ENCODE measurements around the gene HOXA5.

The HOXA5 gene

DNA sequence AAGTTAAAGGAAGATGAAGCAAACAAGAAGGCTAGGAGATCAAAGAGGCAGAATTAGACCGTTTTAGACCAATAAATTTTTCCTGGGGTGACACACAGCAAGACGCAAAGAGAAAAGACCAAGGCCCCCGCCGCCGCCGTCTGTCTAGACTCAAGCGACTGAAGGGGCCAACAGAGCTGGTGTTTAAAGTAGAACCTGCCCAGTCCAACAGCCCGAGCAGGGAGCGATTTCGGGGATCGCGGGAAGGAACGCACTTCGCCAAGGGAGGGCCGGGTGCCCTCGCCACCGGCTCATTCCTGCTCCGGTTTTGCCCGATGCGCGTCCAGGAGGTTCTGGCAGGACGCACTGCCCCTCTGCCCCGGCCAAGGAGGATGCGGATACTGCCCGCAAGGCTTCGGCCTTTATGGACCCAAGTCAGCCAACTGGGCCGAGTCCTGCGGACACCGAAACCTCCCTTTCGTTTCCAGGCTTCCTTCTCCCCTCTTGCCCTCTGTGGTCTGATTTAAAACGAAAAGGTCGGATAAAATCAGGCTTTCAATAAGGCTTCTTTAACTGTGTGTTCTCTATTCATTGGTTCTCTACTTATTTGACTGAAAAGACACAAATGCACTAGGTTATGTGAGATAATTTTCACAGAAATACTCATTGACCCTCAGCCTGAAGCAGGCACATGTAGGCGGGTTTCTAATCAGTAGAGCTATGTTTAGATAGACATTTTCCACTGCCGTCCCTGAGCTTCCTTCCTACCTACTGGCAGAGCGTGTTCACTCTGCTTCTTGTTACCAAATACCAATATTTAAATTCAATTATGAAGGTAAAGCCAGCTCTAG, 15.2 kb upstream of the HOXA5 start:
- no peak for DNase-seq

DNA sequence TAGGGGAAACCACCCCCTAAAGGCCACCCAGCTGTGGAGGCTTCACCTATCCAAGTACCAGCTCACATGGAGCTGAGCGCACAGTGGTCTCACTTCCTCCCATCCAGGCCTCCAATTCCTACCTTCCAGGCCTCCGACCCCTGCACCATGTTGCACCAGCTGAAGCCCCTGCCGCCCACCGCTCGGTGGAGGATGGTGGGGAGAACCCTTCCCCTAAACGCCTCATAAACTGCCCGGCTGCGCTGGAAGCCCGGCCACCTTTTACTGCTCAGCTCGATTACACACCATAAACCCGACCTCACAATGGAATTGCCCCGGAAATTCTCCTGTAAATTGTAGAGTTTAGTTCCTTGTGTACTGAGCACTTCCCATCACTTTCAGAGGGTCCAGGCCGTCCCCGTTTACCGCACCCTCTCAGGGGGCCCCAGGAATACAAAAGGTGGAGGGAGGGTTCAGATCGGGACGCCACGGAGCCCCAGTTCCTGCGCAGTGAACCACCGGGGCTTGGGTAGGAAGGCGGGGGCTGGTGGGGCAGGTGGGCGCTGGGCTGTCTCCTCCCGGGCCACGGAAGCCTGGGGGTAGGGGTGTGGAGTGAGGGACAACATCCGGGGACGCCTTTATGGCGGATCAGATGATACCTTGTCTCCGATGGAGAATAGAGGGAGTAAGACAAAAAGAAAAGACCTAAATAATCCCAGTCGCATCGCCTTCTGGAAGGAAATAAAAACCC, 14.4 kb upstream of the HOXA5 start:
- no peak for DNase-seq

DNA sequence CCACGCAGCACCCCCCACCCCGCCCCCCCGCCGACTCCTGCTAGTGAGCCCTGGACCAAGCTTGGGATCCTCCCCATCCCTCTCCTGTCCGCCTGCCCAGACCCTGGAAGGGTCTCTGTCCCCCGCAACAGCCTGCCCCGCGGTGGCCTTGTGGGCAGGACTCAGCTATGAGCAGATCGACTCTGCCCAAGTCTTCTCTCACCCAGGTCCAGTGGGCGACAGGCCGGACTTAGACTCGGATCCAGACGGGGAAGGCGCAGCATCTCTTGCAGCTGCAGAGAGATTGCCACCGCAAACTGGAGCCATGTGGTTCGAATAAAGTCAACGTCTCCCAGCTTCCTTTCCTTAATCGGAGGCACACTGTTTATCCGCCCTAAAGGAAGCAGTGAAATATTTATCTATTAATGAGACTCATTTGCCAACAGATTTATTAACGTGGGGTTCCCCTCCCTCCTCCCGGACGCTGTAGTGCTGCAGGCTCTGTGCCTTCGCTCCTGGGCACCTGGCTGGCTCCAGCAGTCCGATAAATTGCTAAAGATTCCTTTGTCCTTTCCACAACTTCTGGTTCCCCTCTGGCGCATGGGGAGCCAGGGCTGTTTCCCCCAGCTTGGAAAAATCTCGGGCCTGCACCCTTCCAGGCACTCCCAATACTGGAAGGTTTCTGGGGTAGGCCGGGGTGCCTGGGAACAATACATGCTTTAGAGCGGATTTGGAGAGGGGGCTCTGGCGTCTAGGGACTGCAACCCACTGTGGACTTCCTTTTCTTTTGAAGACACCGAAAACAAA, 13.6 kb upstream of the HOXA5 start:
- DNase-seq = no peak

DNA sequence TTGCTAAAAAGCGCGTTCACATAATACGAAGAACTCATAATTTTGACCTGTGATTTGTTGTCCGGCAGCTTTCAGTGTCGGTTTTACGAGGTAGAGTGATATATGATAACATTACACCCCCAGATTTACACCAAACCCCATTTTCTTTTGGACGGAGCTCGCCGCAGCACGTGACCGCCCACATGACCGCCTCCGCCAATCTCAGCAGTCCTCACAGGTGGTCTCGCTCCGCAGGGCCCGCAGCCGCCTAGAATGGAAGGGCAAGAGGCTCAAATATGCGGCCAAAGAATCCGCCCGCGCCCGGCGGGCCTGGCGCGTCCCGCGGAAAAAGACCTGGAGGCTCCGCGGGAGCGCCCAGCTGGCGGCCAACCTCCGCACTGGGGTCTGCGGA, 13.0 kb upstream of the HOXA5 start, which contains the start of gene HOXA7:
Gene HOXA7, minus strand, starts transcription at position 168 of the 391 bp plus-strand sequence. Its CDS starts 130 bp downstream, at position 38.
- DNase-seq = no peak

DNA sequence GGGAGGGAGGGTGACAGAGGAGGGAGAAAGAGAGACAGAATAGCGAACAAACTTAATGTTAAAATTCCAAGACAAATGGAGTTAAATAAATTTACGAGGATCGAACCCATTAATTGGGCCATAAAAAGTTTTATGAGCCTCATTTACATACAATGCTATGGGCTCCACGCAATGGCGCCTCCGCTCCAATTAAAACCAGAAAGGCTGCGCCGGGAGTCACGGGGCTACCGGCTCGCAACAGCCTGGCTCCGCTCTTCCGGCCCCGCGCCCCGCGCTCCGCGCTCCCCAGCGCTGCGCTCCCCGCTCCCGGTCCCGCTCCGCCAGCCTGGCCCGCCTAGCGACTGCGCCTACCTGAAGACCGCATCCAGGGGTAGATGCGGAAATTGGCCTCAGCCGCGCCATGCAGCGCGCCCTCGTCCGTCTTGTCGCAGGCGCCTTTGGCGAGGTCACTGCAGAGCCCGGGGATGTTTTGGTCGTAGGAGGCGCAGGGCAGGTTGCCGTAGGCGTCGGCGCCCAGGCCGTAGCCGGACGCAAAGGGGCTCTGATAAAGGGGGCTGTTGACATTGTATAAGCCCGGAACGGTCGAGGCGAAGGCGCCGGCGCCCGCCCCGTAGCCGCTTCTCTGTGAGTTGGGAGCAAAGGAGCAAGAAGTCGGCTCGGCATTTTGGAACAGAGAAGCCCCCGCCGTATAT, 12.5 kb upstream of the HOXA5 start:
- no peak for DNase-seq

DNA sequence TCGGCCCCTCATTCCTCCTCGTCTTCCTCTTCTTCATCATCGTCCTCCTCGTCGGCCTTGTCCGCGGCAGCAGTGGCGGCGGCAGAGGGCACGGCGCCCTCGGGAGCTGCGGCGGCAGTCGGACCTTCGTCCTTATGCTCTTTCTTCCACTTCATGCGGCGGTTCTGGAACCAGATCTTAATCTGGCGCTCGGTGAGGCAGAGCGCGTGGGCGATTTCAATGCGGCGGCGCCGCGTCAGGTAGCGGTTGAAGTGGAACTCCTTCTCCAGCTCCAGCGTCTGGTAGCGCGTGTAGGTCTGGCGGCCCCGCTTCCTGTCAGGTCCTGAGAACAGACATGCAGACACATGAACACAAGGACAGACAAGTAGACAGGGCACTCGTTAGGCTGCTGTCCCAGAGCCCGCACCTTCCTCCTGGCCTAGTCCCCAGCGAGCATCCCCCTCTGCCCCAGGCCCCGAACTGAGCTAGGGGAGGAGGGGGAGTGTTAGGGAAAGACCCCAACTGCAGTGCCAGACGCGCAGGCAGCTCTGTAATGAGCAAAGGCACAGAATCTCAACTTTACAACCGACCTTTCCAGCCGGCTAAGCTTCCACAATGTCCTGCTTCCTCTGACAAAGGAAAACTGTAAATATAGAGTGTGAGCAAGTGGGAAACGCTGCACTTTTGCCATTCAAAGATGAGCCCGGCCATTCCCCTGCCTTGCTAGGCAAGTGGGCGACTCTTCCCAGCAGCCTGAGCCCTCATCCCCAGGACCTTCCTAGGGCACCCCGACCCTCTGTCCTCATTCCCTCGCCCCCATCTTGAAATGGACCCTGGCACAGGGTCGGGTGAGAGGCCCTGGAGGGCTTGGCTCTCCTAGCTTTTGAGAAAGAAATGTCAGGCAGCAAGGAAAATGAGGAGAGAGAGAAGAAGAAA, 11.7 kb upstream of the HOXA5 start:
- DNase-seq = no peak

DNA sequence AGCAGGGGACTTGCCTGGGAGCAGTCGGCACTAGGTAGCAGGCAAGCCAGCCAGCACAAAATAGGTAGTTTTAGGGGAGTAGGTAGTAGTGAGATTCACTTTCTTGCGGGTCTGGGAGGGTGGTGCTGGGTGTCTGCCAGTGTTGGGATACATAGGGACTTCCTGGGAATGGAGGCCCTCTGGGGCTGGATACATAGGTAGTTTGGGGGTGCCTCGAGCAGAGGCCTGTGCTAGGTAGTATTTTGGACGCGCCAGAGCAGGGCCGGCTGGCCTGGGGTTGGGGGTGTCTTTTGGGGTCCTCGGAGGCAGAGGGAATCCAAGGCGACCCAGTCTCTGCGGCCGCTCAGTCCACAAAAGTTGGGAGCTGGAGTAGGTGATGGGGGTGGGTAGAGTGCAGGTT, 10.9 kb upstream of the HOXA5 start:
- DNase-seq = no peak

DNA sequence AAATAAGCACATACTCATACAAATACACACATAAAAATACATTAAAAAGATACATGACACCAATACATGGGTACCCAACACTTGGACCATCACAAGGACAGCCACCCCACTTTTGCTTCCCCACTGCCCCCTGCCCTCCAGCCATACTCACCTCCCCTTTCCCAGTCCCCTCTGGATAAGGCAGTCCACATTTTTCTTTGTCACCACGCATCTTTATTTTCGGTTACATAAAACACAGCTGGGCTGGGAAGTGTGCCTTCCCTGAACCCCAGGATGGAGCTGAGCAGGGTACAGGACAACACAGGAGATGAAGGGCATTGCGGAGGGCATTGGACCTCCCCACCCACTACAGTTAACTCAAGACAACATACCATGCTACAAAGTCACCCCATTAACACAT, 10.0 kb upstream of the HOXA5 start:
- DNase-seq = no peak

DNA sequence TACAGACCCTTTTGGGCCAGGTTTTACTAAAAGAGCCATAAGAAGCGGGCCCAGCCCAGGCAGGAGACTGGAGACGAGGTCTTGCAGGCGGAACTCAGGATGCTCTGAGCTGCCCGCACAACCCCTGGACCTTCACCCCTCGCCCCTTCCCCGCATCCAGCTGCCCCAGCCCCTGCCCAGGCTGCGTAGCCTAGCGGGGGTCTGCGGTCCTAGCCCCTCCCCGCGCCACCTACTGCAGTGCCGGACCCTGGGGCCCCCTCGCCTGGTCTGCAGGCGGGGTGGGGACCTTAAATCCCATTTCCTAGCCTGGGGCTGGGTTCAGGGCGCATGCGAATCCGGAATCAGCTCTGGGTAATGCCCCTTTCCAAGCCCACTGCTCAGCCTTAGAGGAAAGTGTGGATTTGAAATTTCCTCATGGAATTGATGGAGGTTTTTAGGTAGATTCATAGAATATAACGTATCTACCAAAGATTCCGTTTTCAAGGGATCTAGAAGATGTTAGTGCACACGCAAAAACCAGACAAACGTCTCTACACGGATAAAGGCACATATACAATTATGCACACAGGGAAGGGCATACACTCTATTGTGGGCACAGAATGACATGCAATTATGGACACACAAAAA, 9.4 kb upstream of the HOXA5 start:
- DNase-seq = no peak

DNA sequence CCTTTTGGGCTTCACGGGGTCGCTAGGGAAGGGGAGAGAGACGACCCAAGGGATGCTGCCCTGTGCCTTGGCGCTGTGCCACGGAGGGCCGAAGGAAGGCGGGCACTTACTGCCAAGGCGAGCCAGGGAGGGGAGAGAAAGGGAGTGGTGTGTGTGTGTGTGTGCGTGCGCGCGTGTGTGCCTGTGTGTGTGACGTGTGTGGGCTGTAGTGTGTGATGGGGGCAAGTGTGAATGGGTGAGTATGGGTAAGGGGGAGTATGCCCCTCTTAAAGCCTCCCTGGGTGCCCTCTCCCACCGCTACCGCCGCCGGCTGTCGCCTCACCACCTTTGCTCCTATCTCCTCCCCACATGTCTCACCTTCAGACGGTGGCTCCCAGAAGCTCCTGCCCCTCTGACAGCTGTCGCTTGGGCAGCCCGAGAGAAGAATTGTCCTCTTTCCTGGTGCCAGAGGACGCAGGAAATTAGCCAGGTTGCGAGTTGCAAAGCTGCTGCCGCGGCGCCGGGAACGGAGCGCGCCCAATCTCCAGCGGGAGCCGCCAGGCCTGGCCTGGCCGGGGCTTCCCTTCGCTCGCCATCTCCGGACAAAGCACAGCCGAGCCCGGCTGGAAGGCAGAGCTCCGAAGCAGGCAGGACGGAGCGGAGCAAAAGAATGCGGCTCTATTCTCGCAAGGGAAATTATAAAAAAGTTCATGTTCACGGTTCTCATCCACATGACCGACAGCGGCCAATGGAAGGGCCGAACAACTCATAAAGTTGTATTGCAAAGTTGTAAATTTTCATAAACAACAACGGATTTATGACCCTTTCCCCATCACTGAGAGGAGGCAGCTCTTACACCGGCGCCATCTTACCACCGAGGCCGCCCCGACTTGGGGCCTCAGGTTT, 8.7 kb upstream of the HOXA5 start, which contains the start of gene HOXA3:
Gene HOXA3, minus strand, starts transcription at position 653 of the 885 bp plus-strand sequence. CDS start 41,943 bp downstream, outside the sequence.
- DNase-seq = no peak

DNA sequence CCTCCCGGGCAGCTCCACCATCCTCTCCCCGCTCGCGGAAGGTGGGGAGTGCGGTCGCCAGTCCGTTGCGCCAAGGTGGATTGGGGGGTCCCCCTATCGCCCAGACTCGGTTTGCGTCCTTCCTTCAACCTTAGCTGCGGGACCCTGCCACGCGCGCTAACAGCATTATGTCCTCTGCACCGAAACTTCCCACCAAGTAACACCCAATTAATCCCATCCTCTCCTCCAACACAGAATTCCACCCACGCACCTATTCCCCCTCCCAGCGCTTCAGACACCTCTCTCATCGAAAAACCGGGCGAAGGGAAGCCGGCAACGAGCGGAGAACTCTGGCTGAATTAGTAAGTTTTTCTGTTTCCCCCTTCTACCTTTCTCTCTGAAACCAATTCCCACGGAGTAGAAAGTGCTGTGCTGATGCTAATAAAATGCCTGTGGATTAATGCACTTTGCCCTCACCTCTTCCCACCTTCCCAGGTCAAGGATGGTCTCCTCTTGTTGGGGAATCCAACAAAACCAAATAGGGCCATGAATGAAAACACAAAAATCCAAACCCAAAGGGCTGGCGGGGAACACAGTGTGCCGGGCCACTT, 8.0 kb upstream of the HOXA5 start:
- DNase-seq = no peak

DNA sequence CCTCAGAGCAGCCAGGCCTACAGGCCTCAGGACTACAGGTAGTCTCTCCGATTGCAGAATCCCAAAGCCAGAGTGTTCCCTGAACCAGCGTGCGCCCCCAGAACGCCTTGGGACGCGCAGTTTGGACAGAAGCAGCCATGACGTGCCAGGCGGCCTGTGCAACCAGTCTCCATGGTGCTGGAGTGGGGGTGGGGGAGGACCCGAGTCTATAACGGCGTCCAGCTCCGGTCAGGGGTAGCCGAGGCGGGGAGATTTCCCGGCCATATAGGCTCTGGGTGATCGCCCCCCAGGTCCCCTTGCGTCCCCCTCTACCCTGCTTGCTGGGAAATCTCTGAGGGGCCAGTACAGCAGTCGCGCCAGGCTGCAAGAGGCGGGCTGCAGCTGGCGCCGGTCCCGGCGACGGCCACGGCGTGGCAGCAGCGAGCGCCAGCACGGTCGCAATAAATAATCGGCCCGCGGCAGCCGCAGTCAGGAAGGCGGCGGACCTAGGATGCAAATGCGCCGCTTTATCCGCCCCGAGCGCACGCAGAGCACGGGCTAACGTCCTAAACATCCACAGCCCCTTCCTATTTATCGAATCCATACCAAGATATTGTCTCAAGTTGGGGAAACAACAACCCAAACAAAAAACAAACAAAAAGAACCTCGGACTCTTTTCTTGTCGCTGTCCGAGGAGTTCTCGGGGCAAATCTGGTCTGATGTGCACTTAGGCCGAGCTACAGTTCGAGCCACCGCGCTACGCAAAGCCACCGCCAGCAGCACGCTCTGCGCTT, 7.3 kb upstream of the HOXA5 start:
- DNase-seq = peak; percentile 66

DNA sequence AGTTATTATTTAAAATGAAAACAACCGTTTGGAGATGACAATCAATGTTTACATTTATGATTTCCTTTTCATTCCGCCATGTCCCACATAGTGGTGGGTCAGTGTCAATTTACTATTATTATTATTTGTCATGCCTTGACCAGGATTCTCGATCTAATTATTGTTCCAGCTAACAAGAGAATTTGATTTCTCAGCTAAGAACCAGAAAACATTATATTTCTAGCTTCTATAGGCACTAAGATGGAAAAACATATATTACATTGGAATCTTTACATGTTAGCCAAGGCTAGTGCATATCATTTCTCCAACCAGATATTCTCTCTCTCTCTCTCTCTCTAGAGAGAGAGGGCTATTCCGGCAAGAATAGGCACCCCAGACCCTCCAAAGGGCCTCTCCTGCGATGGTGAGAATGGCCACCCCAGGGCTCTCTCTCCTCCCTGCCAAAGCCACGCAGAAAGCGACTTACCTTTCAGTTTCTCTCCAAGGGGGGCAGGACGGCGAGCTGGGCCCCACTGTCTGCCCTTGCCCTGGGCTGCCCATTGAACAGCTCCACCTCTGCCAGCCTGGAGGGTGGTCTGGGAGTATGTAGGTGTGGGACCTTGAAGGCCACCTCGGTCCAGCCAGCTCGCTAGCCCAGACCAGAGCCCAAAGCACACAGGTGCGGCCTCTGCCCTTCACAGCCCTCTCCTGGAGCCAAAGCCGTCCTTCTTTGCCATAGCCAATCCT, 6.5 kb upstream of the HOXA5 start:
- no peak for DNase-seq

DNA sequence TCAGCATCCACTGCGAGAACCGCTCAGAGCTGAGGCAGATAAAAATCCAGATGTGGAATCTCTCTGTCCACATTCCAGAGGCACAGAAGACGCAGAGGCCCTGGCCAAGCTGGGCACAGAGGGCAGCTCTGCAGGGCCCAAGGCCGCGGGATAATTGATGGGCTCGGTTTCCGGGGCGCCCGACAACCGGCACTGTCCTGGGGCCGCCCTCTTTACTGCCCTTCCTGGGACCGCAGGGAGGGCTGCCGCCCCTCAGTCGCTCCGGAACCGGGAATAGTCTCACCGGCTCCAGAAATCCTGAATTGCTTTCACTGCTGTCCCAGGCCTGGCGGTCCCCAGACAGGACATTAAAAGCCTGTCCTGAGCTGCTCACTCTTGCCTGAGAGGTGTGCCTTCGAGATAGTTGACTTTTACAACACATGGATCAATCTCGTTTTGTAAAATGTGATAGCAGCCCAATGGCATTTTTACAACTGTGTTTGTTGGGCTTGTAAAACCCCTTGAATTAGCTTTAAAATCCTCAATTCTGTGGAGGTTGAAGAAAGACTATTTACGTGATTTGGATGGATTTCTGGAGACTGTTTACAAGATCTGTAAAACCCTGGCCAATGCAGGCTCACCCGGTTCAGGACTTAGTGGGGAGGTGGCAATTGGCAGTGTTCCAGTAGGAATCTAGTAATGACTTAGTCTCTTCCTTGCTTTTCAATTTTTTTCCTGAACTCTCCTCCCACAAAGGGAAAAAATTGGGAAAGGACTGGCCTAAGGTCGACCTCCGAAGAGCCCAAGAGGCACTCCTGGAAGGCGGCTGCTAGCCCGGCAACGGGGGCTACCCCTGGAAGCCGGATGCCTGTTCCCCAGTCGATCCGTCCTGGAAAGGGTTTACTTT, 5.5 kb upstream of the HOXA5 start:
- DNase-seq = no peak

DNA sequence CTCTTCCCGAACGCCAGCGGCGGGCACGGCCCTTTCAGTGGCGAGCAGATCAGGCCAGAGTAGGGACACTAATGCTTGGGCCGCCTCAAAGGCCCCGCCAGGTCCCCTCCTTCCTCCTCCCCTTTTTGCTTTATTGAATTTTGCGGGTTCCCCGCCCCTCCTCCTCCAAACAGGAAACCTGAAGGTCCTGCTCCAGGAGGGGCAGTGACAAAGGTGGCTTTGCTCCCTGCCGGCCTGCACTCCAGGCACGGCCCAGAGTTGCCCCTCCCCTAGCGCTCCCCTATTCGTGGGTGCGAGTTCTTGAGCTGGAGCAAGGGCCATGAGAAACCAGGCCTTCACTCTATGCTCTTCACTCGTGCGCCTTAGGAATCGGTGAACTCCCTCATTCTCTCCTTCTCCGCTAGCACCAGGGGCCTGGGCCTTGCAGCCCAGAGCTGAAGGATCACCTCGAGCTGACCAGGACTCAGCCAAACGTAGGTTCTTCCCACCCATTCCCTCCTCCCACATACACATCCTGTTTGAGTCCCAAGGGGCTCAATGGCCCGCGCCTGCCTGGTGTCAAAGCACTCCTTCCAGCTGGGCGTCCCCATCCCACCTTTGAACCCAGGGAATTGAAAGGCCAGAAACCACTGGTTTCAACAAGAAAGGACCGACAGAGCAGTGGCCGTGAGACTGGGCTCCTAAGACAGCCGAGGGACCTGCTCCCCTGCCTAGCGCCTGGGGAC, 4.7 kb upstream of the HOXA5 start:
- DNase-seq = no peak

Measured in stimulated activated CD4-positive, alpha-beta T cell treated with anti-CD3 and anti-CD28 coated beads, Interleukin-12 subunit alpha, Interleukin-12 subunit beta, amount 100 ng/mL, for 4 hours (primary cell).